IMR-90 (cell line): Measurements from ENCODE around the gene RPH3AL.

Source experiments
- CHD1 ChIP-seq: IDR thresholded peaks from 2 replicates; pipeline ENCODE4 v1.6.1; 2012; ENCODE audit warnings: low read depth, low read length, improper control_type of control experiment
- MAZ ChIP-seq: IDR thresholded peaks from 2 replicates; pipeline ENCODE4 v1.6.1; 2012; ENCODE audit warnings: low read depth, mild to moderate bottlenecking, low read length, improper control_type of control experiment, moderate library complexity, borderline replicate concordance
- POLR2A ChIP-seq: IDR thresholded peaks from 2 replicates; pipeline ENCODE4 v1.6.1; 2012; ENCODE audit warnings: mild to moderate bottlenecking, low read depth, low read length
- RAD21 ChIP-seq: IDR thresholded peaks from 2 replicates; pipeline ENCODE4 v1.6.1; 2012; ENCODE audit warnings: low read length, improper control_type of control experiment
- RCOR1 ChIP-seq: IDR thresholded peaks from 2 replicates; pipeline ENCODE4 v1.6.1; 2012; ENCODE audit warnings: mild to moderate bottlenecking, low read length, improper control_type of control experiment; ENCODE audit not compliant: insufficient replicate concordance
- TF ChIP-seq, protein P1 (sequence below): conservative IDR thresholded peaks from 2 replicates; pipeline ENCODE4 v1.5.1; 2012; ENCODE audit warnings: mild to moderate bottlenecking, low read depth, low read length, improper control_type of control experiment

DNA sequence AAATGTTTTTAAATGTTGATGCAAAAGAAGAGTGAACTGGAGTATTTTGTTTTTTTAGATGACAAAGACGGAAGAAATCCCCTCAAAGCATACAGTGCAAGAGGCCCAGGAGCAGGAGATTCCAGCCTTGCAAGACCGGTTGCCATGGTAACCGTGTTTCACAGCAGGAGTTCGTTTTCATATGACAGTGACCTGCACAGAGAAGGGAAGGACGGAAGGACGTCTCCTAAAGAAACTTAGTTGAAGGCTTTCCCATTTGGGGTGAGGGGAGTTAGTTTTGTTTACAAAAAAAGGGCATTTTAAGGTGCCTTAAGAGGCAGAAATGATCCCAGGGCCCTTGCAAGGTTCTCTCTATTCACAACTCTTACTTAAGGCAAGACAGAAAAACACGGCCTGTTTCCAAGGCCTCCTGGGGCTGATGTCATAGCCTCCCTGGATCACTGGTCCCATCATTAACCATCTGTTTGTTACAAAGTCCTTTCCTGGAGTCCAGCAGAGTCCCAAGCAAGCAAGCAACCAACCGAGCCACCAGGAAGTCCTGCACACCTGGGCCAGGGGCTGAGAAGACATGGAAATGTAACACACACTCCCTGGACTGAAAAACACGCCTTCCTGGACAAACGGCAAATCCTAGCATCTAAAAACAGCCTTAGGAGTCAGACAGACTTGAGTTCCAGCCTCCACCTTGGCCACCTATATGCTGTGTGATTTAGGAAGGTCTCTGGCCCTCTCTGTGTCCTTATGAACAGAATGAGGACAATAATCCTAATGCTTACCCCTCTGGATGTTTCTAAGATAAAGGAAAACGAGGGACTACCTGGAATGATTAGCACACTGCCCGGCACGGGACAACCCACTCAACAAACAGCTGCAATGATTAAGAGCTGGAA, 30.3 kb upstream of the RPH3AL start:
- no peak for TF ChIP-seq POLR2A
- TF ChIP-seq, protein P1, sequence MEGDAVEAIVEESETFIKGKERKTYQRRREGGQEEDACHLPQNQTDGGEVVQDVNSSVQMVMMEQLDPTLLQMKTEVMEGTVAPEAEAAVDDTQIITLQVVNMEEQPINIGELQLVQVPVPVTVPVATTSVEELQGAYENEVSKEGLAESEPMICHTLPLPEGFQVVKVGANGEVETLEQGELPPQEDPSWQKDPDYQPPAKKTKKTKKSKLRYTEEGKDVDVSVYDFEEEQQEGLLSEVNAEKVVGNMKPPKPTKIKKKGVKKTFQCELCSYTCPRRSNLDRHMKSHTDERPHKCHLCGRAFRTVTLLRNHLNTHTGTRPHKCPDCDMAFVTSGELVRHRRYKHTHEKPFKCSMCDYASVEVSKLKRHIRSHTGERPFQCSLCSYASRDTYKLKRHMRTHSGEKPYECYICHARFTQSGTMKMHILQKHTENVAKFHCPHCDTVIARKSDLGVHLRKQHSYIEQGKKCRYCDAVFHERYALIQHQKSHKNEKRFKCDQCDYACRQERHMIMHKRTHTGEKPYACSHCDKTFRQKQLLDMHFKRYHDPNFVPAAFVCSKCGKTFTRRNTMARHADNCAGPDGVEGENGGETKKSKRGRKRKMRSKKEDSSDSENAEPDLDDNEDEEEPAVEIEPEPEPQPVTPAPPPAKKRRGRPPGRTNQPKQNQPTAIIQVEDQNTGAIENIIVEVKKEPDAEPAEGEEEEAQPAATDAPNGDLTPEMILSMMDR = no peak
- TF ChIP-seq MAZ = no peak
- no peak for TF ChIP-seq CHD1
- TF ChIP-seq RCOR1 = no peak
- TF ChIP-seq RAD21 = no peak
